HL-60 (cell line): ENCODE data around the gene ZCCHC3.

Source experiments
- CTCF ChIP-seq: IDR thresholded peaks from one replicate; pipeline ENCODE4 v1.5.1; 2011; ENCODE audit warnings: low read length, control low read depth, inconsistent platforms; ENCODE audit not compliant: insufficient read depth
- POLR2AphosphoS5 ChIP-seq: IDR thresholded peaks from 2 replicates; pipeline ENCODE4 v1.6.1; 2012; ENCODE audit warnings: low read depth

- no peak for TF ChIP-seq CTCF
- no peak for TF ChIP-seq POLR2AphosphoS5
These were observed 8.2 kb upstream of the ZCCHC3 start for GRCh38 chr20:288956-289692.
